ENCODE data around the gene WWOX. TPM values are rescaled to one million over a fixed set of nuclear protein-coding genes. Genes with fewer than 3 reads are reported as not detected.

Gene WWOX
- total RNA-seq, 1 donor from 2014 or later, result 18.6 TPM

DNA sequence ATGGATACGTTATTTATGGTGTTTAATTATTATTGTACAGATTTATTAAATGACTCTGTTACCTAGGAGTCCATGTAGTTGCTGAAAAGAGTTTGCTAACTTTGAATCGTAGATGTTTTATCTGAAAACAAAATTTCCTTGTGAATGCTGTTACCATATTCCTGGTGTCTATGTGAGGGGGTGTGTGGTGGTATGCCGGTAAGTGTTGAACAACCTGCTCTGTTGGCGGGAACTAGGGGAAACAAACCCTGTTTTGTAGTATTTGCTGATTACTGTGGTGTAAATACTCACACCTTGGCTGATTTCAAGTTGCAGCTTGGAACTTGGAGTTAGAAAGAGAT, 386.4 kb downstream of the WWOX start:
- DNase-seq (ENCODE audit: low spot score), result no peak
- no peaks in the 10 kb centered on the region for H3K36me3 Mint-ChIP-seq (ENCODE audit: low read depth, unreplicated experiment)
- H3K27ac Mint-ChIP-seq (ENCODE audit: unreplicated experiment), result no peak overlapping the region
- H3K4me1 Mint-ChIP-seq (ENCODE audit: unreplicated experiment), result no peaks in the 10 kb centered on the region
- H3K9me3 Mint-ChIP-seq (ENCODE audit: unreplicated experiment), result no peaks in the 10 kb centered on the region
- peaks cover 3% of the 10 kb centered on the region for H3K27me3 Mint-ChIP-seq (ENCODE audit: unreplicated experiment)
- TF ChIP-seq, protein P1, sequence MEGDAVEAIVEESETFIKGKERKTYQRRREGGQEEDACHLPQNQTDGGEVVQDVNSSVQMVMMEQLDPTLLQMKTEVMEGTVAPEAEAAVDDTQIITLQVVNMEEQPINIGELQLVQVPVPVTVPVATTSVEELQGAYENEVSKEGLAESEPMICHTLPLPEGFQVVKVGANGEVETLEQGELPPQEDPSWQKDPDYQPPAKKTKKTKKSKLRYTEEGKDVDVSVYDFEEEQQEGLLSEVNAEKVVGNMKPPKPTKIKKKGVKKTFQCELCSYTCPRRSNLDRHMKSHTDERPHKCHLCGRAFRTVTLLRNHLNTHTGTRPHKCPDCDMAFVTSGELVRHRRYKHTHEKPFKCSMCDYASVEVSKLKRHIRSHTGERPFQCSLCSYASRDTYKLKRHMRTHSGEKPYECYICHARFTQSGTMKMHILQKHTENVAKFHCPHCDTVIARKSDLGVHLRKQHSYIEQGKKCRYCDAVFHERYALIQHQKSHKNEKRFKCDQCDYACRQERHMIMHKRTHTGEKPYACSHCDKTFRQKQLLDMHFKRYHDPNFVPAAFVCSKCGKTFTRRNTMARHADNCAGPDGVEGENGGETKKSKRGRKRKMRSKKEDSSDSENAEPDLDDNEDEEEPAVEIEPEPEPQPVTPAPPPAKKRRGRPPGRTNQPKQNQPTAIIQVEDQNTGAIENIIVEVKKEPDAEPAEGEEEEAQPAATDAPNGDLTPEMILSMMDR (IDR thresholded peaks at IDR 0.05; ENCODE audit: unreplicated experiment), result no peak
- no peak overlapping the region for H3K4me3 Mint-ChIP-seq (ENCODE audit: unreplicated experiment)

DNA sequence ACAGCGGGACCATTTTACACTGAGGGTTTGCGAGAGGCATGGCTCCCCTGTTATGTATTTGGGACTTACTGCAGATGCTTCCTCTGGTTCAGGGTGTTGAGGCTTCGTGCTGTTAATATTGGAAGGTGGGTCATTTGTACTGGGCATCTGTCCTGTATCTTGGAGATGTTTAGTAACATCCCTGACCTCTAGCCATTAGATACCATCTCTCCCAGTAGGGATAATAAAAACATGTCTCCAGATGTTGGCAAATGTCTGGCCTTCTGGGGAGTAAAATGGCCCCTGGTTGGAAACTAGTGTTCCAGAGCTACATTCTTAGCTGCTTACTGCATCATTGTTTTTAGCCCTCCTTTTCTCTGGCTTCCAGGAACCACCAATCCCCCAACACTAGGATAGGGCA, 388.0 kb downstream of the WWOX start:
- H3K4me1 Mint-ChIP-seq (ENCODE audit: unreplicated experiment), result no peaks in the 10 kb centered on the region
- H3K4me3 Mint-ChIP-seq (ENCODE audit: unreplicated experiment), result no peak overlapping the region
- H3K27ac Mint-ChIP-seq (ENCODE audit: unreplicated experiment), result no peak overlapping the region

DNA sequence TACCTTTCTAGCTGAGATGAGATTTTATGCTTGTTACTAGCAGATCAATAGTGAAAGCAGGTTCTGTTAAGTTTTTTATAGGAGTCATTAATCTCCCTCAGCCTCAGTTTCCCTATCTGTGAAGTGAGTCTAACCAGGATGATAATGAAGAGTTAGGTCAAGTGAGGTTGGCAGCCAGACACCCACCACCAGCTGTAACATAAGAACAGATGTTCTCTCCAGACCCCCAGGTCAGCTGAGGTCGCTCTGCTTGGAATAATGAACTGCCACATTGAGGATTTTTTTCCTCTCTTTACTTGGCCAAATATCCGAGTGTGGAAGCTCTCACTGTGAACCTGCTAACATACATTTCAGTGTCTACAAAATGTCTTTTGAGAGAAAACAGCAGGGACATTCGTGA, 389.6 kb downstream of the WWOX start:
- no peak overlapping the region for H3K27ac Mint-ChIP-seq (ENCODE audit: unreplicated experiment)
- H3K36me3 Mint-ChIP-seq (ENCODE audit: low read depth, unreplicated experiment), result no peaks in the 10 kb centered on the region
- no peak for DNase-seq (ENCODE audit: low spot score)

More for the DNA sequence above, 388.0 kb downstream of the WWOX start:
- TF ChIP-seq, protein P1 (IDR thresholded peaks at IDR 0.05; ENCODE audit: unreplicated experiment), result no peak
- DNase-seq (ENCODE audit: low spot score), result no peak
- peaks cover 4% of the 10 kb centered on the region for H3K27me3 Mint-ChIP-seq (ENCODE audit: unreplicated experiment)
- H3K36me3 Mint-ChIP-seq (ENCODE audit: low read depth, unreplicated experiment), result no peaks in the 10 kb centered on the region
- H3K9me3 Mint-ChIP-seq (ENCODE audit: unreplicated experiment), result no peaks in the 10 kb centered on the region

DNA sequence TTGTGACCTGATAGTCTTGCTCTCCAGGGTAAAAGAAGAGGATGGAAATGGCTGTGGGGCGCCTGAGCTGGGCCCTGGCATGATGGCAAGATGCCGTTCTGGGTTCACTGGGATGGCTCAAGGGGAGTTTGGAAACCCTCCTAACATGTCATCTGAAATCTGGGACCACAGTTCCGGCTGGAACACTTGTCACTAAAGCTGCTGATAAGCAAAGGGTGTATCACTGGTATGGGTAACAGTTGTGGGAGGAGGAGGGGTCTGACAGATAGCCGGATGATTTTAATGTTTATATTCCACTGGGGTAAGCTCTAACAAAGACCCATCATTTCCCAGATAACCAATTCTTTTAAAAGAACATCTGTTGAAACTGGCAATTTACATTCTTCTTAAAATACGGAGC, 390.2 kb downstream of the WWOX start:
- Mint-ChIP-seq H3K36me3 (ENCODE audit: low read depth, unreplicated experiment) (no peaks in the 10 kb centered on the region), H3K4me1 (ENCODE audit: unreplicated experiment) (no peaks in the 10 kb centered on the region), H3K4me3 (ENCODE audit: unreplicated experiment) (no peak overlapping the region), H3K27me3 (ENCODE audit: unreplicated experiment) (peaks cover 4% of the 10 kb centered on the region), H3K9me3 (ENCODE audit: unreplicated experiment) (no peaks in the 10 kb centered on the region), H3K27ac (ENCODE audit: unreplicated experiment) (no peak overlapping the region)
- TF ChIP-seq, protein P1 (IDR thresholded peaks at IDR 0.05; ENCODE audit: unreplicated experiment), result no peak
- no peak for DNase-seq (ENCODE audit: low spot score)

More for the DNA sequence above, 389.6 kb downstream of the WWOX start:
- Mint-ChIP-seq H3K27me3 (ENCODE audit: unreplicated experiment) (peaks cover 4% of the 10 kb centered on the region), H3K9me3 (ENCODE audit: unreplicated experiment) (no peaks in the 10 kb centered on the region), H3K4me3 (ENCODE audit: unreplicated experiment) (no peak overlapping the region), H3K4me1 (ENCODE audit: unreplicated experiment) (no peaks in the 10 kb centered on the region)
- TF ChIP-seq, protein P1 (IDR thresholded peaks at IDR 0.05; ENCODE audit: unreplicated experiment), result no peak

DNA sequence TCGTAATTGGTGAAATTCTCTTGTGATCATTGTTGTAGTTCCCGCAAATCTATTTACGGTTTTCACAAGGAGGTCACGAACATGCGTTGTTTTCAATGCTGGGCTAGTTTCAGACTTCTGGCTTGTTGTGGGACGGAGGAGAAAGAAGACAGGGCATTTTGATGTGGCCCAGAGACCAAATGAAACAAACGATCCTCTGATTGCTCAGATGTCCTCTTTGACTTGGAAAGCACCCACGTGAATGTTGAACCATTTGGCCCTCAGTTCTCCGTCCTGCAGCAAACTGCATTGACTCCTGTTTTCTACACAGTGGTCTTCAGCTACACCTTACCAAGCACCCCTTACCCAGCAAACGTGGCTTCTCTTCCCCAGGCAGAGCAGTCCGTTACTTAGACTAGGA, 391.0 kb downstream of the WWOX start:
- Mint-ChIP-seq H3K36me3 (ENCODE audit: low read depth, unreplicated experiment) (no peaks in the 10 kb centered on the region), H3K27ac (ENCODE audit: unreplicated experiment) (no peak overlapping the region), H3K27me3 (ENCODE audit: unreplicated experiment) (peaks cover 4% of the 10 kb centered on the region), H3K4me1 (ENCODE audit: unreplicated experiment) (no peaks in the 10 kb centered on the region), H3K4me3 (ENCODE audit: unreplicated experiment) (no peak overlapping the region), H3K9me3 (ENCODE audit: unreplicated experiment) (no peaks in the 10 kb centered on the region)
- no peak for DNase-seq (ENCODE audit: low spot score)
- TF ChIP-seq, protein P1 (IDR thresholded peaks at IDR 0.05; ENCODE audit: unreplicated experiment), result no peak
